Transverse colon (tissue), 4 donors: Measurements from ENCODE around the gene C19orf85.

Source experiments
- CTCF ChIP-seq, 5 experiments: fragments of 200-600 bp in 3 of 5; fragments of 450-650 bp in 2 of 5; sonication (generic) in 3 of 5; IDR thresholded peaks; 1 replicate in 2 of 5; 2 replicates in 3 of 5; pipeline ENCODE4 v1.5.1; 2016 to 2017; ENCODE audit warnings: antibody characterized with exemption in 5 of 5, inconsistent platforms in 3 of 5, mild to moderate bottlenecking in 2 of 5, moderate library complexity in 1 of 5
- EP300 ChIP-seq: sonication (generic); formaldehyde crosslinking; IDR thresholded peaks from one replicate; pipeline ENCODE4 v1.6.1; 2017; ENCODE audit warnings: antibody characterized with exemption, low read depth
- POLR2A ChIP-seq: fragments of 450-650 bp; IDR thresholded peaks from one replicate; pipeline ENCODE4 v1.6.1; 2016; ENCODE audit warnings: antibody characterized with exemption, mild to moderate bottlenecking, moderate library complexity
- POLR2AphosphoS5 ChIP-seq, 3 donors: sonication (generic); formaldehyde crosslinking; IDR thresholded peaks; one replicate each; pipeline ENCODE4 v1.6.1; 2016; ENCODE audit warnings: antibody characterized with exemption in 3 of 3

GRCh38 chr19:55463583-55464031 lies 944 bp downstream of the C19orf85 start:
- no peak for TF ChIP-seq EP300
- no peak for TF ChIP-seq CTCF (IDR thresholded peaks at IDR 0.05)
- no peak for TF ChIP-seq POLR2A
- no peak for TF ChIP-seq POLR2AphosphoS5 (IDR thresholded peaks at IDR 0.05)
